HG03097 (cell line): ENCODE data around the gene HACE1.
"Not testable (repeated sequence)": the region's sequence is repeated elsewhere in the genome, so short reads cannot be mapped to it uniquely, and the experiment has no call there.

ENCODE experiments used
- ATAC-seq: cut with Tn5 transposase; IDR thresholded peaks from one replicate; pipeline ENCODE4 v1.9.1; 2021; ENCODE audit not compliant: unreplicated experiment, low FRiP score

The HACE1 gene

GRCh38 chr6:104739124-104739523 lies 120.6 kb downstream of the HACE1 start:
- not testable (repeated sequence) for ATAC-seq

DNA sequence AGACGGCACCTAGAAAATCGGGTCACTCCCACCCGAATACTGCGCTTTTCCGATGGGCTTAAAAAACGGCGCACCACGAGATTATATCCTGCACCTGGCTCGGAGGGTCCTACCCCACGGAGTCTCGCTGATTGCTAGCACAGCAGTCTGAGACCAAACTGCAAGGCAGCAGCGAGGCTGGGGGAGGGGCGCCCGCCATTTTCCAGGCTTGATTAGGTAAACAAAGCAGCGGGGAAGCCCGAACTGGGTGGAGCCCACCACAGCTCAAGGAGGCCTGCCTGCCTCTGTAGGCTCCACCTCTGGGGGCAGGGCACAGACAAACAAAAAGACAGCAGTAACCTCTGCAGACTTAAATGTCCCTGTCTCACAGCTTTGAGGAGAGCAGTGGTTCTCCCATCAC lies 122.2 kb downstream of the HACE1 start:
- not testable (repeated sequence) for ATAC-seq

DNA sequence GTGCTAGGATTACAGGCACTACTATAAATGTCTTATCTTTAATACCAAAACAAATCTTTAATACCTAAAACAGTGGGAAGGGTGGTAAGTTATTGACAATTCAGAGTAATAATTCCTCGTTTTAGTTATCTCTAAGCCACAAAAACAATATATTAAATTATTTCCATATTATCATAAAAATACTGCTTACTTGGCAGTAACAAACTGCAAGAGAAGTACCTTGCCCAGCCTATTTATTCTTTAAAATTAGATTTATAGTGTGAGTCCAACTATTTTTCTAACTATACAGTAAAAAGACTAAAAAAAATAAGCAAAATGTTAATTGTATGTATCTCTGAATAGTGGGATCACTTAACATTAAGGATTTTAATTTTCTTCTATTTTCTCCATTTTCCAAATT lies 123.2 kb downstream of the HACE1 start:
- no peak for ATAC-seq

DNA sequence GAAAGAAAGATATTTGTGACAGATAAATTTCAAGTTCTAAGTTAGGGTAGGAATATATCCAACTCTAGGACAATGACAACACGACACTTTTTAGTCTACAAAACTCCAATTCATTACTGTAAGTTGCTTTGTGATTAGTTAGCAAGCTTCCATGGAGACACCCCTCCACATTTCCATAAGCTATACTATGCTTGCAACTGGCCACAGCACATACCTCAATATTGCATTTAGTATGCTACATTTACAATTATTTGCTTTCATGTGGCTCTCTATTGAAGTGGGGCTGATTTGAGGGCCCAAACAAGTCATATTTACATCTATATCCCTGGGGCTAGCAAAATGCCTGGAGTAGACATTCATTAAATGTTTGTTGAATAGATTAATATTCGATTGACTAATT lies 129.3 kb downstream of the HACE1 start:
- ATAC-seq: no peak

DNA sequence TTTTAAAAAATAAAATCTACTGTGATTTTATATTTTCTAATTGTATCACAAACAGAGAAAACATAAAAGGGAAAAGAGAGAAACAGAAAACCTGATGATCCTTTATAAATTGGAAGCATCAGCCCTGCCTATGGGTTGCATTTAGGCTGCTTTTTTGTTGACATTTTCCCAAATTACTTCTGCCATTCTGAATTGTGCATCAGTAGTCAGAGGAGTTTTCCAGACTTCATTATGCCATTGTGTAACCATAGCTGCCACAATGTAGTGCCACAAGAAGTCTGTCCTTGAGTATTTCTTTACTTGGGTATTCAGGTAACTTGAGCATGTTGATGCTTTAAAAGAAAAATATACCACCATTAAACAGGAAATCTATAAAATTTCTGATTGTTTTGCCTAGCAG lies 130.3 kb downstream of the HACE1 start:
- ATAC-seq: no peak

DNA sequence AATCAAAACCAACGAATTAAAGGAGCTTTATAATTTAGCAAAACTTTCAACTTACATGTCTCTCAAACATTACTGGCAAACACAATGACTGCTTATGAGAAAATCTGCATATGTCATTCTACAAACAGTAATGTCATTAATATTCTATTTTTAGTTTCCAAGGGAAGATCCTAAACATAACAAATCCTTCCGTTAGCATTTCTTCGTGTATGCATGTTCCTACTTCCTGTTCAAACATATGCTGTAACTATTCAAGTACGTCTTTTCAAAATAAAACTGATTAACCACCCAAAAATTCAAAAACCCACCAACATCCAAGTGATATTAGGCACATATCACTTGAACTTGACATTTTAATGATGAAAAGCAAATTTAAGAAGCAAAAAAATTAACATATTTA lies 131.3 kb downstream of the HACE1 start:
- ATAC-seq: no peak

DNA sequence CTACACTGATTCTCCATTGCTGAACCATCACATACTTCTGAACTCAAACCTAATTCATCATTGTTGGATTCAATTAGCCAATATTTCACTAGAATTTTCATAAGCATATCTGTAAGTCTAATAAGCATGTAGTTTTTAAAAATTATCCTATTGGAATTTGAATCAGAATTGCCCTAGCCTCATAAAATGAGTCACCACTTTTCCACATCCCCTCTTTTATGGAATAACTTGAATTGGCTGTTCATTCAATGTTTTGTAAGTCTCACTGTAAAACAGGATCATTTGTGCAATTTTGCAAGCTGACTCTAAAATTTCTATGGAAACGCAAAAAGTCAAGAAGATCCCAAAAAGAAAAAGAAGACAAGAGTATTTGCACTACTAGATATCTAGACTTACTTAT lies 141.0 kb downstream of the HACE1 start:
- ATAC-seq: no peak

- ATAC-seq: no peak
Observed at GRCh38 chr6:104716858-104717257, 142.9 kb downstream of the HACE1 start.

GRCh38 chr6:104714796-104715195 lies 144.9 kb downstream of the HACE1 start:
- ATAC-seq: no peak

GRCh38 chr6:104713982-104714381 lies 145.7 kb downstream of the HACE1 start:
- no peak for ATAC-seq

- ATAC-seq: no peak
Observed at GRCh38 chr6:104711371-104711770, 148.3 kb downstream of the HACE1 start.

- ATAC-seq: no peak
Observed at GRCh38 chr6:104710543-104711335, 149.0 kb downstream of the HACE1 start.

GRCh38 chr6:104705916-104706442 lies 153.7 kb downstream of the HACE1 start:
- ATAC-seq: no peak

GRCh38 chr6:104705095-104705707 lies 154.5 kb downstream of the HACE1 start:
- no peak for ATAC-seq

DNA sequence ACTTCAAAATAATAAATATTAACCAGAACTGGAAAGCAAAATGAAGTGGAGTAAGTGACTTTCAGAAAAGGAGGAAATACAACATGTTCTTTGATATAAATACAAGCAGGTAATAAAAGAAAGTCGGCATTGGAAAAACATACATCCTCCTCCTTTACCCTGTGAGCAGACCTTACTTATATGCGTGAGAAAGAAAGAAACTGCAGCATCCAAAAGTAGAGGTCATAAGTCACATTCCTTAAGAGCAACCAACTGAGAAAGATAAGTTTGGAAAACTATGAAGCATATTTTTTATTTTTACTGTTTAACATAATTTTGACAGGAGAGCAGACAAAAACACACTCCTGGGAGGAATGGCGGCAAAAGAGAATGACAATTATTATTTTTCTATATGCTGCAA lies 155.5 kb downstream of the HACE1 start:
- no peak for ATAC-seq

GRCh38 chr6:104702126-104702841 lies 157.4 kb downstream of the HACE1 start:
- ATAC-seq: no peak

DNA sequence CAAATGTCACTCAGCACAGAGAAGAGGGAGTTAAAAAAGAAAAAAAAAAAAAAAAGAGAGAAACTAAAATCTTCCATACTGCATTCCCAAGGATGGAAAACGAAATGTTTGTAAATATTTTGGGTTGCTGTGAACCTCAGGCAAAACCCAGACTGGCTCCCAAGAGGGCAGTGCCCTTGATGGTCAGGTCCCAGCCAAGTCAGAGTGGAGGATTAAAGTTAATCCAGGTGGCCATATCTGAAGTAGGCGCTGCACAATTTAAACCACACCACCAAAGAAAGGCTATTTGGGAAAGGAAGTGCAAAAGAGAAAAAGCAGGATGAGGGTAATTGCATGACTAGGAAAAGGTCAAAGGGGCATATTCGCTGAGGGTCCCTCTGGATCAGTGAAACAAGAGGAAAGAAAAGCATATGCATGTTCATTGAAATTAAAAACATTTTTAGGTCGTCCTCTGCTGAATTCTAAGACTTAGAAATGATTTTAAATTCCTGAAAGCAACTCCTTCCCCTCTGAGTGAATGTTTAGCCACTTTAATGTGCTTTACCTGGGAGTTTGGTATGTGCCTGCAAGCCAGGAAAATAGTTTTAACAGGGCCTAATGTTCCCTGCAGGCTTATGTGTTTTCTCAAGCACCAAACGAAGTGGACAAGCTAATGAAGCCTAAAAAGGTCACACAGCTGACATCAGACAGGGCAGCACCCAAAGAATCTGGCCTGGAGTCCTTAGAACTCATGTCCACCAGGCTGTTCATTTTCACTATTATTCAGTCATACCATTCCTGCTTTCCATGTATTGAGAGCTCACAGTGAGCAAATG lies 159.1 kb downstream of the HACE1 start:
- ATAC-seq: no peak

- no peak for ATAC-seq
Observed at GRCh38 chr6:104699593-104700329, 160.0 kb downstream of the HACE1 start.

DNA sequence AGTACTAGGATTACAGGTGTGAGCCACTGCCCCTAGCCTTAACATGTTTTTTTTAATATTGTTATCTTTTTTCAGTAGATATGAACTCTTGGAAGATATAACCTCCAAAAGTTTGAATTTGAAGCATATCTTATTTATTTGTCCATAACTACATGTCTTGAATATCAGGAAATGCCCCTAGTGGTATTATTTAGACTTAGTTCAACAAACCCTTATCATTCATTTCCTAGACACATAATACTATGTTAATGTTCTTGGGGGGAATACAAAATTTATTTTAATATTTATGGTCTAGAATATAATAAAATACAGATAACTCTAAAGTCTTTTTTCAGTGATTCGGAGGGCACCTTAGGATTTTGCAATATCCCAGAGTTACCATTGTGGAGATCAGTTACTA lies 160.7 kb downstream of the HACE1 start:
- ATAC-seq: no peak

DNA sequence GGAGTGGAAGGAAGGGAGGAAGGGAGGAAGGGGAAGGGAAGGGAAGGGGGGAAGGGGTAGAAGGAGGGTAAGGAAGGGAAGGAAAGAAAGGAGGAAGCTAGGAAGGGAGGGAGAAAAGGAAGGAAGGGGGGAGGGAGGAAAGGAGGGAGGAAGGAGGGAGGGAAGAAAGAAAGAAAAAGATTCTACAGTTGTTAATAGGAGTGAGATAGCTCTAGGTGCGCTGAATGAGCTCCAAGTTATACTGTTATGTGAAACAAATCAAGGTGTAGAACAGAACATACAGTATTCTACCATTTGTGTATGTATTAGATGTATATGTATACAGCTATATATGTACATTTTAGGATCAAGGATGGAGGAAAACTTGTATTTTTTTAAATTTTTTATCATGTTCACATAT lies 167.7 kb downstream of the HACE1 start:
- ATAC-seq: no peak
